Cortex of kidney (tissue), 1 donor: Measurements from ENCODE around the gene TTLL6.
"Not testable (repeated sequence)": the region's sequence is repeated elsewhere in the genome, so short reads cannot be mapped to it uniquely, and the experiment has no call there.

Experiments
- DNase-seq: peaks from one replicate; lab custom pipeline; 2025; lab: John Stamatoyannopoulos, UW

The TTLL6 gene

DNA sequence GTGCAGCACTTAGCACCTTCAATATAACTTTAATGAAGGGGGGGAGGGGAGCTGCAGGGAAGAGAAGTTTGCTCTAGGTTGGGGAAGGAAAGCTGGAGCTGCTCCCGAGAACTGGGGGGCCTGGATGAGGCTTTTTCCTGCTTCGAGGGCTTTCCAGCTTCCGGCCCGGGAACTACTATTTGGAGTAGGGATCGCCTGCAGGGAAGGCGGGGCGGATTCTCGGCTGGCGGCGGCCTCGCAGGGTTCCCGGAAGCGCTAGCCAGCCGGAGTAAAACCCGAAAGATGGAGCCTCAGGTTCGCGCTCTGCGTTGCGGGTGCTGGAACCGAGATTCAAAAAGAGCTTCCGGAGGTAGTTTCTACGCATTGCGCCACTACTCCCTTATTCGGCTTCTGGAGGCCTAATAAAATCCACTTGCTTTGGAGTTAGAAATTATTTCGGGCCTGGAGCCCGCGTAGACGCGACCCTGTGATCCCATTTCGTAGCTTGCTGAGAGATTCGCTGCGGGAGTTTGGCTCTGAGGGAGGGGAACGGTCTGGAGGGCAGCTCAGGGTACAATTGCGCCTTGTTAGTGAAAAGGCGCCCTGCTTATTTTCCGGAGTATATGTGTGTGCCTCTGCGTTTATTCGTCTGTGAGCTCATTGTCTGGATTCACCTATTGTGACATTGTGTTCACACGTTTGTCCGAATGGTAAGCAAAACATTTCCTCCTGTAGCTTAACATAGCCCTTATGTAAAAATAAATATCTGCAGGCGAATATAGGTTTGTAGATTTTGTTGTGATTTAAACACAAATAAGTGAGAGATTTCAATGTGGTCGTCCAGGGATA, 93.4 kb downstream of the TTLL6 start:
- DNase-seq: no peak

DNA sequence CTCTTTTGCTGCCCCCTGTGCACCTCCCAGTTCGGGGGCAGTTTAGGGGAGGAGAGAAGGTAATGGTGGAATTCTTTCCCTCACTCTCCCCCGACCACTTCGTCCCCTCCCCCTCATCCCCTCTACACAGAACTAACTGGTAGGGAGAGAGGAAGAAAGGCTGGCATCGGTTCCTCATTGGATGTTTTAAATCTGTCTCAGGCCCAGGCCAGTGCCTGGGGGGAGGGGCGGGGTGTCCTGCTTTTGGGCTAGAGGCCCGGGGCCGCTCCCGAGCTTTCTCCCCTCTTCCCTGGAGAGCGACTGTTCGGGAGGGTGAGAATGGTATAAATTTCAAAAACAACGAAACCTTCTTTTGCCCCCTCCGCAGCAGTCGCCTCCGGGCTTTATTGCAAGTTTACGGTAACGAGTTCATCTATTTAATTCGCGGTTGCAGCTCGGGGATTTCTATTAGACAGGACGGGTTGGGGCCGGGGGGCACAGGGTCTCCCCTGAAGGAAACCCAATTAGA, 94.1 kb downstream of the TTLL6 start, which contains the start of gene PRAC2:
Gene PRAC2 (plus strand): TSS at position 271 of the 508 bp plus-strand sequence. CDS start 1,226 bp downstream, outside the sequence.
- DNase-seq: no peak

DNA sequence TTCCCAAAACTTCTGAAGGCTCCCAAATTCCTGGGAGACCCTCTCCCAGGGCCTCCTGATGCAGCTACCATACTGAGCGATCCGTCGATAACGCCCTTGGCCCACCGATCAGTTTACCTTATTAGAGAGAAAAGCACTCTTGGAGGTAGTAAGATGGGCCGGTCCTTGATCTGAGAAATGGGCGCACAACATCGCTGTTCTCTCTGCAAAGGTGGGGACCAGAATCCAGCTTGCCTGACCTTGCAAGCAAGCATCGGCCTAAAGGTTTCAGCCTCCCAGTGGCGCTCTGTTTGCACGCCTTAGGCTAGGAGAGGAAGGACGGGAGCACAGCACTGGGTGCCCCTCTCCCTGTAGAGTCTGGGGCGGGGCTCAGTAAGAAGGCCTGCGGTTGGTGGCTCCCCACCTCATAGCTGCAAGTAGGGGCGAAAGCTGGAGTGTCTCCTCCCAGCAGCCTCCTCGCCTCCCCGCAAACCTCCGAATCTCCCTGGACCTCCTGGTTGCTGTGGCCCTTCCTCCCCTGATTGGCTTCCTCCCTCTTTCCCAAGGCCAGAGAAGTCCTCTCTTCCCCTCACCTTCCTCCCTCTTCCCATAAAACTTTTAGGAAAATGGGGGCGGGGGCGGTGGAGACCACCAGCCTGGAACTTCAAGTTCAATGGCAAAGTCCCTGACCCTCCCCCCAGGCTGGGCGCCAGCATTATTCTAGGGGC, 94.7 kb downstream of the TTLL6 start, which contains the start of gene PRAC1:
Gene PRAC1 (minus strand): TSS at position 318 of the 707 bp plus-strand sequence. CDS start 126 bp downstream, at position 192.
- DNase-seq: no peak

DNA sequence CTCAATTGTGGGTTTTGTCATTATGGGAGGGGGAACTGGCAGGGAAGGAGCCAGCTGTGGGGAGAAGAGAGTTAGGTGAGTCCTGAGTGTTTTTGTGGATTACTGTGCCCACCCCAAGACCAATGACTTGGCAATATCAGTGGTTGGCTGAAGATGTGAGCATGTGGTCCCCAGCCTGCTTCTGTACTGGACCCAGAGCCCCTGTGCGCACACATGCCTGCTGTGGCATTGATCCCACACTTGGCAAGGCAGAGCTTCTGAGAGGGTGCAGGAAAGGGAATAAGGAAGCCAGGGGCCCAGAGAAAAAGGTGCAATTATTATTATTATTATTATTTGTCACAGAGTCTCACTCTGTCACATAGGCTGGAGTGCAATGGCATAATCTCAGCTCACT, 96.0 kb downstream of the TTLL6 start:
- no peak for DNase-seq

DNA sequence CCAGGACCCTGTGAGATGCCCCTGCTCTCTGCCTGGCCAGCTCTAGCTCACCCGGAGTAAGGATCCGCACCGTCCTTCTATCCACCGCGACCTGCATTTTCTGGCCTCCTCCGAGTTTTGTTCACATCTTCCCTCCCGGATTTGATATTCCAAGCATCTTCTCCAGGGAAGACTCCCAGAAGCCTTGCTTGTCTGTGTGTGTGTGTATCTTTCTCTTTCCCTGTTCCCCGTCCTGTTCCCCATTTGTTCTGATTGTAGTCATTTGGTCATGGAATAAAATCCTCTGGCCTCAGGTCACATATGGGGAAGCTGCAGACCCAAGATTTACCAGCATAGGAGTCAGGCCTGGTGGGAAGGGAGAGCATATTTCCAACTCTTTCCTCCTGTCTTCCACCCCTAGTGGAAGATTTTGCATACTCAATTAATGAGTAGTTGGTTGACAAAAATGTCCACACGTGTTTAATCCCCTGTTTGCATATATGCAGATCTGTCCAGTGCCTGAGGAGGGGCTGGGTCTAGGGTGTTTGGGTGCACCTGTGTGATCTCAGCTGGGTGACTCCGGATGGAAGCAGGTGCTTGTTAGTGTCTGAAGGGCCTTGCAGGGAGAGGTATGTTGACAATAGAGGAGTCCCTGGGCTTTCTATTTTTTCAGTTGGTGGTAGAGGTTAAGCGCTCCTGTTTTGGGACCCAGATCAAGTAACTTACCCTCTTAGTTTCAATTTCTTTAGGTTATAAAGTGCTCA, 96.6 kb downstream of the TTLL6 start:
- no peak for DNase-seq

DNA sequence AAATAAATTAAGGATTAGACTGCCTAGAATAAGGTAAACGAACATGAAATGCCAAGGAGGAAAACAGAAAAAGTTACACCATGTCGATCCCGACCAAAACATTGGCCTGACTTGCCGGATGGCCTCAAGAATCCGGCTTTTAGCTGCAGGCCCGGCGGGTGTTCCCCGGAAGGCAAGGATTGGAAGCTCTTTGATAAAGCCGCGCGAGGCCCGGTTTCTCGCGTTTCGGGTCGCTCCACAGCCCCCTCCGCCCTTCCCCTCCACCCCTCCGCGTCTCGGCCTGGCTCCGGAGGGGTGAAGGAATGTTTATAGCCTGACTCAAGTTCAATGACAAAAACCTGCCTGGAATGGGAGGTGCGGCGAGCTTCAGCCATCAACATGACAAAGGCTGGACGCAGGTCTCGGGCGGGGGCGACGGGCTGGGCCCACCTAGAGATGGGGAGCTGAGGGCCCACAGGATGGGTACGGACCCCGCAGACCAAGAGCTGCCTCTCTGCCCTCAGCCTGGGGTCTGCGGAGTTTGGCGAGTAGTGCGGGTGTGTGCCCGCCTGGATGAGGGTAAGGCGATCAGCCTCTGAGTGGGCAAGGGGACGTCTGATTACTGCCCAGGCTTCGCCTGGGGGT, 97.3 kb downstream of the TTLL6 start:
- DNase-seq: no peak

DNA sequence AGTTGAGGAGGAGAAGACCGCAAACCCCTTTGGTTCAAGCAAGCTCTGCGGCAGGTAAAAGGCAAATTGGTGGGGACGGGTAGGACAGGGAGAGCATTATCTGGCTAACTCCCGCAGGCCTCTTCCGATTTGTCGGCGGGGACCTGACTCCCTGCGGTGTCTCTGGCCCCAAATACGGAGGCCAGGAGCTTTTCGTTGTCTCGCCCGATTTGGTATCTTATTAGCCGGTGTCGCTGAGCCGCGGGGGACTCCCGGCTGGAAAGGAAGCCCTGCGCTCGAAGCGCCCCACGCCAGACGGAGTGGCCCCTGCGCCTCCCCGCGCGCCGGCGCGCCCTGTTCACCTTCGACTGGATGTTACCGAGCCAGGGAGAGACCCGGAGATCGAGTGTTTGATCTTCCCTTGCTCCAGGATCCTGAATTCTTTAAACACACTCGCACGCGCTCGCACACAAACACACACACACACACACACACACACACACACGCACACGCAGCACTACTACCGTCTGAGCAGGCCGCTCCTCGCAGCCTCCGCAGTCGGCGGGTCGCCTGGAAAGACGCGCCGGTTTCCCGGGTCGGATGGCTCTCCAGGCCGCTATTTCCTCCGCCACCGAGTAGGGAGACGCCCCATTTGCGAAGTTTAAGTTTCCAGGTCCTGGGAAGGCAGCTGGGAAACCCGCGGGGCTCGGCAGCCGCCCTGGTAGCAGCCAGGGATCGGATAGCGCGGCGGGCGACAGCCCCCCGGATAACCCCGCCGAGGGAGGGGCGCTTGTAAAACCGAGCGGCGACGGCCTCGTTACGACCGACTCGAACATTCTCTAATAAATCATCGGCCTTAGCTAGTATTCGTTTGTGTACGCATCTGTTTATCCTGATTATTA, 98.0 kb downstream of the TTLL6 start:
- no peak for DNase-seq

DNA sequence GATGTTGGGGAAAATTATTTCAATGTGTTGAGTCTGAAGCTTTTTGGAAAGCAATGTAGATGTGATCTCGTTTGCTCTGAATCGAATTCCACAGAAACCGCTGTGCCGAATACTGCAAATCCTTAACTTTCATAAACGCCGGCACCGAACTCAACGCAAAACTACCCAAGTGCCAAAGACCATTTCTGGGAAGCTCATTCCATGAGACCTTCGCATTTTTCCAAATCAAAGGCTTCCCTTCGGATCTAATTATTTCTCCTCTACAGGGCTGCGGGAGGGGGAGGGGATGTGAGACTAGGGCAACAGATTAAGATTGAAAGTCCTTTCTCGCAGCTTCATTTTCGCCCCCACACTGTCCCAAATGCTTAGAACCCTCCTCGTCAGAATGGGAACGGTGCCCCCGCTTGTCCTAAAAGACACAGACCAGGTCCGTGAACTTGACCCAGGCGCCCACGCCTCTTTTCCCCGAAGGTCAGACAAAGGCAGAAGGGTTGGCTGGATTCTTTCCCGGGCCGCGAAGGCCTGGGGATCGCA, 98.7 kb downstream of the TTLL6 start:
- DNase-seq: no peak

DNA sequence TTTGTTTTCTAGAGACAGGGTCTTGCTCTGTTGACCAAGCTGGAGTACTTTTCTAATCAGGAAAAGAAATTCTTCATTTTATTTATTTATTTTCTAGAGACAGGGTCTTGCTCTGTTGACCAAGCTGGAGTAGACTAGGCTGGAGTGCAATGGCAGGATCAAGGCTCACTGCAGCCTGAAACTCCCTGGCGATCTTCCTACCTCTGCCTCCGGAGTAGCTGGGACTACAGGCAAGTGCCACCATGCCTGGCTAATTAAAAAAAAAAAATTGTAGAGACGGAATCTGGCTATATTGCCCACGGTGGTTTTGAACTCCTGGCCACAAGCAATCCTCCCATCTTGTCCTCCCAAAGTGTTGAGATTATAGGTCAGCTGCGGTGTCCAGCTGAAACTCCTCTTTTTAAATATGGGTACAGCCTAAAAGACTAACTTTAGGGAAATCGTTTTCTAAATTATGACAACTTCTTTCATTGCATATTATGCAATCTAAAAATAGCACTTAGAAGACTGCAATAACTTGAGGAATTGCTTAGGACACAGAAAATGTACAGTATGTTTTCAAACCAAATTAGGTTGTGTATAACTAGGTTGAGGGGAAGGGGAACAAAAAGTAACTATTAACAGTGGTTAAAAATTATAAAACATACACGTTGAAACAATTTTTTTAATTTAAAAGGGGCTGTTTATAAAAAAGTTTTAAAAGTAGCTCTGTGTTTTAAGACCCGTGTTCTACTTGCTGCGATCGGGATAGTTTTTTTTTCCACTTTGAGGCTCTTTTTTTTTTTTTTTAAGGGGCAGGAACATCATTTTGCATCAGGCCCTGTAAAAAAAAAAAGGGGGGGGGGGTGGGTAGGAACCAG, 99.4 kb downstream of the TTLL6 start:
- DNase-seq: no peak

DNA sequence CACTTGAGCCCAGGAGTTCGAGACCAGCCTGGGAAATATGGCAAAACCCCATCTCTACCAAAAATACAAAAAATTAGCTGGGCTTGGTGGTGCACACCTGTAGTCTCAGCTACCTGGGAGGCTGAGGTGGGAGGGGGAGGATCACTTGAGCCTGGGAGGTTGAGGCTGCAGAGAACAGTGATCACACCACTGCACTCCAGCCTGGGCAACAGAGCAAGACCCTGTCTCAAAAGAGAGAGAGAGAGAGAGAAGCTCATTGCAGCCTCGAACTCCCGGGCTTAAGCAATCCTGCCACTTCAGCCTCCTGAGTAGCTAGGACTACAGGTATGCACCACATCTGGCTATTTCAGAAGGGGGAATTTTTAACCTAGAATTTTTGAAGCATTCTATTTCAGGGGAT, 100.5 kb downstream of the TTLL6 start:
- not testable (repeated sequence) for DNase-seq

DNA sequence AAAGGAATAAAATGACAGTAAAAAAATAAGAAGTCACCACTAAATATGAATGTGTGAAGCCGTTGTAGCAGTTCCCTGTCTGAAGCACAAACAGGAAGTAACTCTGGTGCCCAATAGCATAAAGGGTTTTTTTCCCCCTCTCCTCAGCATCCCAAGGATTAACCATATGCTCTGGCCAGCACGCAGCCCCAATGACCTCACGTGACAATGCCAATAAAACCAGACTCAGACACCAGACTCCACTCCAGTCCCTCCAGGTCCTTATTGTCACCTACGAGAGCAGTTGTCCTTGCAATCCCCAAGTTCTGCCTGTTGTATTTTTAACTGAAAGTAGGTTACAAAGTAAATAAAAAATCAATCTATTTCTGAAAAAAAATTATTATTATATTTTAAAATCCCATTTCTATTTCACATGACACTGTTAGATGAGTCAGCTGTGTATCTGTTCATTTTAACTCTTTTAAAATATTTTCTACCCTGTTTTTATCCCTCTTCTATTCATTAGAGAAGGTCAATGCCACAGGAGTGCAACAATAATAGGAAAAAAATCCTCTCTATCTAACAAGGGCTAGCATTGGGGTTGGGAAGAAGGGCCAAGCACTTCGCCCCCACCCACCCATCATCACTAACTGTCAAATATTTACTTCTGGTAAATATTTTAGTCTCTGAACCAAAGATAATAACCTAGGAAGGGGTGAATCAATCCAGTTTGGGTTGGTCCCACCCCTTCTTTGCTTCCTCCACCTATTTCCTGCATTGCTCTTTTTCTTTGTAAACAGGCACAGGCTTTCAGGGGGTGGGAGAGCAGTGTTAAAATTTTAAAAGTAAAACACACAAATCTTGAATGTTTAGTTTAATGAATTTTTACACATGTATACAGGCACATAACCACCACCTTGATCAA, 101.3 kb downstream of the TTLL6 start:
- DNase-seq: no peak
